MM.1S (cell line): ENCODE results near the gene WDR76.

ENCODE experiments used
- EZH2phosphoT487 ChIP-seq: fragments of 300-600 bp; sonication (generic); IDR thresholded peaks from 2 replicates; pipeline ENCODE4 v1.6.1; 2018; ENCODE audit warnings: antibody characterized with exemption, low read length
- TF ChIP-seq, protein P1 (sequence below): fragments of 300-600 bp; sonication (generic); IDR thresholded peaks from 2 replicates; pipeline ENCODE4 v1.5.1; 2016; ENCODE audit warnings: antibody characterized with exemption, low read length, mixed read lengths

DNA sequence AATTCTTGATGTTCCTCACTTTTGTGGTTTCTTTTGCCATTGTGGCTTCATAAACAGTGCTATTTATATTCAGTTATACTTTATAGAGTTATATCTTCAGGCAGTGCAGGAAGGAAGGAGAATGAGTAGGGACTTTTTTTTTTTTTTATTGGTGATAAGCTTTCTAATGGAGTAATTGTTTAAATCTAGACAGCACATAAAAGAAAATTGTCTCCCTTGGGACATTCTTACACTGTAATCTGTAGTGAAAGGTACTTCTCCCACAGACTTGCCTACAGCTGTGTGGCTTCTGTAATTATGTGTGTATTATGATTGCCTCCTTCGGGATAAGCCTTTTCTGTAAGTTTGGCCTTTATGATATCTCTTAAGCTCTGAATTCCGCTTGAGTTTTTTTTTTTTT, 41.6 kb downstream of the WDR76 start:
- TF ChIP-seq, protein P1, sequence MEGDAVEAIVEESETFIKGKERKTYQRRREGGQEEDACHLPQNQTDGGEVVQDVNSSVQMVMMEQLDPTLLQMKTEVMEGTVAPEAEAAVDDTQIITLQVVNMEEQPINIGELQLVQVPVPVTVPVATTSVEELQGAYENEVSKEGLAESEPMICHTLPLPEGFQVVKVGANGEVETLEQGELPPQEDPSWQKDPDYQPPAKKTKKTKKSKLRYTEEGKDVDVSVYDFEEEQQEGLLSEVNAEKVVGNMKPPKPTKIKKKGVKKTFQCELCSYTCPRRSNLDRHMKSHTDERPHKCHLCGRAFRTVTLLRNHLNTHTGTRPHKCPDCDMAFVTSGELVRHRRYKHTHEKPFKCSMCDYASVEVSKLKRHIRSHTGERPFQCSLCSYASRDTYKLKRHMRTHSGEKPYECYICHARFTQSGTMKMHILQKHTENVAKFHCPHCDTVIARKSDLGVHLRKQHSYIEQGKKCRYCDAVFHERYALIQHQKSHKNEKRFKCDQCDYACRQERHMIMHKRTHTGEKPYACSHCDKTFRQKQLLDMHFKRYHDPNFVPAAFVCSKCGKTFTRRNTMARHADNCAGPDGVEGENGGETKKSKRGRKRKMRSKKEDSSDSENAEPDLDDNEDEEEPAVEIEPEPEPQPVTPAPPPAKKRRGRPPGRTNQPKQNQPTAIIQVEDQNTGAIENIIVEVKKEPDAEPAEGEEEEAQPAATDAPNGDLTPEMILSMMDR, result no peak
- no peak for TF ChIP-seq EZH2phosphoT487
